SK-N-SH (cell line): ENCODE results near the gene B4GALNT2. TPM values are rescaled to one million over a fixed set of nuclear protein-coding genes. Genes with fewer than 3 reads are reported as not detected.

Source experiments
- CTCF ChIA-PET: fragments of 300-600, 350-600 bp; formaldehyde crosslinking; extraction: SDS; loops from one replicate; lab custom pipeline; 2021; lab: Yijun Ruan, JAX
- POLR2A ChIA-PET: fragments of 350-600 bp; sonication (Branson Sonifier 250); formaldehyde crosslinking; extraction: SDS; loops from one replicate; lab custom pipeline; 2020; ENCODE audit warnings: antibody characterized with exemption, inconsistent platforms; lab: Yijun Ruan, JAX
- DNase-seq: peaks from one replicate; pipeline ENCODE4 v3.0.0; 2012
- H2AFZ ChIP-seq: fragments of 200-600 bp; sonication (generic); 2 replicates; pipeline ENCODE4 v1.8.1; 2016; ENCODE audit warnings: antibody characterized with exemption, mild to moderate bottlenecking, low read depth
- H3F3A ChIP-seq: fragments of 200-600 bp; sonication (generic); replicated peaks from 2 replicates; pipeline ENCODE3; 2016; ENCODE audit warnings: antibody characterized with exemption, mild to moderate bottlenecking; ENCODE audit not compliant: insufficient read depth
- H3K27ac ChIP-seq, 2 experiments: fragments of 200-500 bp in 1 of 2; fragments of 200-600 bp in 1 of 2; sonication (Bioruptor generic) in 1 of 2; sonication (generic), shearing (Covaris generic) in 1 of 2; 2 replicates each; pipeline versions ENCODE4 v1.5.1 to v1.6.1; 2014 to 2016; ENCODE audit warnings: low read depth in 2 of 2, inconsistent platforms in 1 of 2, low read length in 1 of 2, mild to moderate bottlenecking in 1 of 2, mixed read lengths in 1 of 2
- H3K27me3 ChIP-seq: fragments of 200-600 bp; sonication (generic), shearing (Covaris generic); 2 replicates; pipeline ENCODE4 v1.6.1; 2016; ENCODE audit warnings: mixed run types; ENCODE audit not compliant: insufficient read depth
- H3K36me3 ChIP-seq, 2 experiments: fragments of 200-500 bp in 1 of 2; fragments of 200-600 bp in 1 of 2; sonication (Bioruptor generic) in 1 of 2; sonication (generic) in 1 of 2; replicated peaks in 1 of 2; 2 replicates each; pipeline versions ENCODE3 to v1.5.1; 2014 to 2016; ENCODE audit warnings: low read length in 1 of 2, mild to moderate bottlenecking in 1 of 2; ENCODE audit not compliant: insufficient read depth in 2 of 2, control insufficient read depth in 1 of 2
- H3K4me1 ChIP-seq, 2 experiments: fragments of 200-500 bp in 1 of 2; fragments of 200-600 bp in 1 of 2; sonication (Bioruptor generic) in 1 of 2; sonication (generic), shearing (Covaris generic) in 1 of 2; 2 replicates each; pipeline versions ENCODE4 v1.5.1 to v1.6.1; 2014 to 2016; ENCODE audit warnings: low read depth in 1 of 2, low read length in 1 of 2, mixed run types in 1 of 2; ENCODE audit not compliant: insufficient read depth in 2 of 2, control insufficient read depth in 1 of 2
- H3K4me2 ChIP-seq: fragments of 200-600 bp; sonication (generic), shearing (Covaris generic); 2 replicates; pipeline ENCODE4 v1.6.1; 2017; ENCODE audit warnings: mixed run types
- H3K4me3 ChIP-seq, 2 experiments: fragments of 200-500 bp in 1 of 2; fragments of 200-600 bp in 1 of 2; sonication (Bioruptor generic) in 1 of 2; sonication (generic), shearing (Covaris generic) in 1 of 2; 2 replicates each; pipeline versions ENCODE4 v1.5.1 to v1.8.1; 2014 to 2016; ENCODE audit warnings: low read depth in 2 of 2, inconsistent platforms in 1 of 2, low read length in 1 of 2, mild to moderate bottlenecking in 1 of 2, mixed read lengths in 1 of 2, moderate library complexity in 1 of 2
- H3K79me2 ChIP-seq: fragments of 200-600 bp; sonication (generic); 2 replicates; pipeline ENCODE4 v1.8.1; 2017; ENCODE audit warnings: mild to moderate bottlenecking; ENCODE audit not compliant: insufficient read depth
- H3K9ac ChIP-seq: fragments of 200-600 bp; sonication (generic); 2 replicates; pipeline ENCODE4 v1.6.1; 2017; ENCODE audit warnings: mixed run types
- H3K9me2 ChIP-seq: fragments of 200-600 bp; sonication (generic); 2 replicates; pipeline ENCODE4 v1.6.1; 2017; ENCODE audit warnings: mixed run types
- H3K9me3 ChIP-seq: fragments of 200-600 bp; sonication (generic); 2 replicates; pipeline ENCODE4 v1.6.1; 2017; ENCODE audit warnings: mixed run types, mild to moderate bottlenecking, moderate library complexity
- H4K20me1 ChIP-seq: fragments of 200-600 bp; sonication (generic); 2 replicates; pipeline ENCODE4 v1.6.1; 2017; ENCODE audit warnings: mild to moderate bottlenecking, mixed run types; ENCODE audit not compliant: insufficient read depth
- EZH2phosphoT487 ChIP-seq: fragments of 200-600 bp; sonication (generic); IDR thresholded peaks from 2 replicates; pipeline ENCODE4 v1.6.1; 2017; ENCODE audit warnings: low read depth, mixed run types, mild to moderate bottlenecking, antibody characterized with exemption, moderate library complexity, borderline replicate concordance
- FOXJ3 ChIP-seq: sonication (generic); formaldehyde crosslinking; IDR thresholded peaks from 2 replicates; pipeline ENCODE4 v1.5.1; 2020; ENCODE audit warnings: mild to moderate bottlenecking, missing genetic modification reagents
- GABPA ChIP-seq: IDR thresholded peaks from 2 replicates; pipeline ENCODE4 v1.4.0; 2012; ENCODE audit warnings: low read depth, mild to moderate bottlenecking
- JUND ChIP-seq: IDR thresholded peaks from 2 replicates; pipeline ENCODE4 v1.4.0; 2012
- NRF1 ChIP-seq: IDR thresholded peaks from 2 replicates; pipeline ENCODE4 v1.6.1; 2012; ENCODE audit warnings: low read depth, mild to moderate bottlenecking, low read length
- POLR2AphosphoS5 ChIP-seq: IDR thresholded peaks from 2 replicates; pipeline ENCODE4 v1.6.1; 2012; ENCODE audit warnings: low read depth, low read length
- RFX5 ChIP-seq: IDR thresholded peaks from 2 replicates; pipeline ENCODE4 v1.6.1; 2012; ENCODE audit warnings: mild to moderate bottlenecking, improper control_type of control experiment, low read length
- RXRA ChIP-seq: IDR thresholded peaks from 2 replicates; pipeline ENCODE4 v1.4.0; 2012; ENCODE audit warnings: low read depth, mild to moderate bottlenecking, borderline replicate concordance
- SIN3A ChIP-seq: IDR thresholded peaks from 2 replicates; pipeline ENCODE4 v1.6.1; 2012; ENCODE audit warnings: low read depth, mild to moderate bottlenecking, low read length, moderate library complexity, borderline replicate concordance
- TAF1 ChIP-seq: IDR thresholded peaks from 2 replicates; pipeline ENCODE4 v1.6.1; 2012; ENCODE audit warnings: low read depth, mild to moderate bottlenecking, low read length, moderate library complexity, borderline replicate concordance
- TCF12 ChIP-seq: IDR thresholded peaks from 2 replicates; pipeline ENCODE4 v1.4.0; 2012
- TEAD4 ChIP-seq: IDR thresholded peaks from 2 replicates; pipeline ENCODE4 v1.4.0; 2012; ENCODE audit warnings: mild to moderate bottlenecking, borderline replicate concordance; ENCODE audit not compliant: insufficient read depth
- WGBS: methylation state at CpG from one replicate; pipeline ENCODE4 v1.1.6; 2017; ENCODE audit warnings: low lambda C conversion rate; 5-methylcytosine and 5-hydroxymethylcytosine counted together
- polyA plus RNA-seq, 3 experiments: library from polyadenylated mRNA; depleted of rRNA; stranded (reverse); fragments of >200 nt; gene quantifications; 2 replicates each; pipeline ENCODE4 v1.2.3, GENCODE V29; 2012
- TF ChIP-seq, protein P1 (sequence below): fragments of 150-350 bp; IDR thresholded peaks from 2 replicates; pipeline ENCODE4 v1.6.1; 2016; ENCODE audit warnings: mild to moderate bottlenecking, low read depth, low read length
- TF ChIP-seq, protein P2 (sequence below): IDR thresholded peaks from 2 replicates; pipeline ENCODE4; 2012
- TF ChIP-seq, protein P3 (sequence below): fragments of 150-350 bp; IDR thresholded peaks from 2 replicates; pipeline ENCODE4 v1.6.1; 2017; ENCODE audit warnings: antibody characterized with exemption, low read length, low read depth, borderline replicate concordance
- TF ChIP-seq, protein P4 (sequence below): IDR thresholded peaks from 2 replicates; pipeline ENCODE4 v1.6.1; 2012; ENCODE audit warnings: mild to moderate bottlenecking, low read depth, low read length, moderate library complexity
- TF ChIP-seq, protein P5 (sequence below): IDR thresholded peaks from 2 replicates; pipeline ENCODE4 v1.4.0; 2012; ENCODE audit warnings: low read depth, borderline replicate concordance

The B4GALNT2 gene
- polyA plus RNA-seq, 1 of the 3 experiments (the other 2 are of a cell fraction), result not detected

DNA sequence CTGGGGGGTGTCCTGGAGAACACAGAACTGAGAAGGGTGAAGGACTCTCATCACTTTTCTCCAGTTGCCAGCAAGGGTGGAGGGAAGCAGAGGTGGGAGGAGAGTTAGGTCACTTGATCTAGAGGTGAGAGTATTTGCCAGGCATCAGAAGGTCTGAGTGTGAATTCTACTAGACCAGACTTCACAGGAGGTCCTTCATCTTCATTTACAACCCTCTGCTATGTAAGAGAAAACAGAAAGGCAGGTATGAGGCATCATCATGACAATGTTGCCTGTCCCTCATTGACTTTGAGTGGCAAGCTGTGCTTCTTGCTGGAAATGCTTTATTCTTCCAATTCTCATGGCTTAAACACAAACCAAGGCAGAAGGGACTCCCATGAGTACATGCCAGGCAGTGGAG is 45.9 kb upstream of the B4GALNT2 start:
- Histone ChIP-seq H3K9ac (no peak overlapping the region), H3K36me3 (no peaks in the 10 kb centered on the region), H3K4me3 (no peak overlapping the region), H3K9me3 (no peaks in the 10 kb centered on the region), H3F3A (no peaks in the 10 kb centered on the region), H2AFZ (no peak overlapping the region), H3K4me1 (no peaks in the 10 kb centered on the region), H3K9me2 (no peaks in the 10 kb centered on the region), H3K4me2 (no peak overlapping the region), H3K27me3 (peaks cover 83% of the 10 kb centered on the region), H3K79me2 (no peaks in the 10 kb centered on the region), H3K27ac (no peak overlapping the region), H4K20me1 (no peaks in the 10 kb centered on the region)
- TF ChIP-seq TCF12 (no peak), JUND (no peak), NRF1 (no peak), RFX5 (no peak), SIN3A (no peak), RXRA (no peak)
- TF ChIP-seq, protein P1, sequence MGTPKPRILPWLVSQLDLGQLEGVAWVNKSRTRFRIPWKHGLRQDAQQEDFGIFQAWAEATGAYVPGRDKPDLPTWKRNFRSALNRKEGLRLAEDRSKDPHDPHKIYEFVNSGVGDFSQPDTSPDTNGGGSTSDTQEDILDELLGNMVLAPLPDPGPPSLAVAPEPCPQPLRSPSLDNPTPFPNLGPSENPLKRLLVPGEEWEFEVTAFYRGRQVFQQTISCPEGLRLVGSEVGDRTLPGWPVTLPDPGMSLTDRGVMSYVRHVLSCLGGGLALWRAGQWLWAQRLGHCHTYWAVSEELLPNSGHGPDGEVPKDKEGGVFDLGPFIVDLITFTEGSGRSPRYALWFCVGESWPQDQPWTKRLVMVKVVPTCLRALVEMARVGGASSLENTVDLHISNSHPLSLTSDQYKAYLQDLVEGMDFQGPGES, result no peak
- TF ChIP-seq, protein P2, sequence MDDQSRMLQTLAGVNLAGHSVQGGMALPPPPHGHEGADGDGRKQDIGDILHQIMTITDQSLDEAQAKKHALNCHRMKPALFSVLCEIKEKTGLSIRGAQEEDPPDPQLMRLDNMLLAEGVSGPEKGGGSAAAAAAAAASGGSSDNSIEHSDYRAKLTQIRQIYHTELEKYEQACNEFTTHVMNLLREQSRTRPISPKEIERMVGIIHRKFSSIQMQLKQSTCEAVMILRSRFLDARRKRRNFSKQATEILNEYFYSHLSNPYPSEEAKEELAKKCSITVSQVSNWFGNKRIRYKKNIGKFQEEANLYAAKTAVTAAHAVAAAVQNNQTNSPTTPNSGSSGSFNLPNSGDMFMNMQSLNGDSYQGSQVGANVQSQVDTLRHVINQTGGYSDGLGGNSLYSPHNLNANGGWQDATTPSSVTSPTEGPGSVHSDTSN, result no peak
- TF ChIP-seq, protein P3, sequence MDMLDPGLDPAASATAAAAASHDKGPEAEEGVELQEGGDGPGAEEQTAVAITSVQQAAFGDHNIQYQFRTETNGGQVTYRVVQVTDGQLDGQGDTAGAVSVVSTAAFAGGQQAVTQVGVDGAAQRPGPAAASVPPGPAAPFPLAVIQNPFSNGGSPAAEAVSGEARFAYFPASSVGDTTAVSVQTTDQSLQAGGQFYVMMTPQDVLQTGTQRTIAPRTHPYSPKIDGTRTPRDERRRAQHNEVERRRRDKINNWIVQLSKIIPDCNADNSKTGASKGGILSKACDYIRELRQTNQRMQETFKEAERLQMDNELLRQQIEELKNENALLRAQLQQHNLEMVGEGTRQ, result no peak
- TF ChIP-seq, protein P4, sequence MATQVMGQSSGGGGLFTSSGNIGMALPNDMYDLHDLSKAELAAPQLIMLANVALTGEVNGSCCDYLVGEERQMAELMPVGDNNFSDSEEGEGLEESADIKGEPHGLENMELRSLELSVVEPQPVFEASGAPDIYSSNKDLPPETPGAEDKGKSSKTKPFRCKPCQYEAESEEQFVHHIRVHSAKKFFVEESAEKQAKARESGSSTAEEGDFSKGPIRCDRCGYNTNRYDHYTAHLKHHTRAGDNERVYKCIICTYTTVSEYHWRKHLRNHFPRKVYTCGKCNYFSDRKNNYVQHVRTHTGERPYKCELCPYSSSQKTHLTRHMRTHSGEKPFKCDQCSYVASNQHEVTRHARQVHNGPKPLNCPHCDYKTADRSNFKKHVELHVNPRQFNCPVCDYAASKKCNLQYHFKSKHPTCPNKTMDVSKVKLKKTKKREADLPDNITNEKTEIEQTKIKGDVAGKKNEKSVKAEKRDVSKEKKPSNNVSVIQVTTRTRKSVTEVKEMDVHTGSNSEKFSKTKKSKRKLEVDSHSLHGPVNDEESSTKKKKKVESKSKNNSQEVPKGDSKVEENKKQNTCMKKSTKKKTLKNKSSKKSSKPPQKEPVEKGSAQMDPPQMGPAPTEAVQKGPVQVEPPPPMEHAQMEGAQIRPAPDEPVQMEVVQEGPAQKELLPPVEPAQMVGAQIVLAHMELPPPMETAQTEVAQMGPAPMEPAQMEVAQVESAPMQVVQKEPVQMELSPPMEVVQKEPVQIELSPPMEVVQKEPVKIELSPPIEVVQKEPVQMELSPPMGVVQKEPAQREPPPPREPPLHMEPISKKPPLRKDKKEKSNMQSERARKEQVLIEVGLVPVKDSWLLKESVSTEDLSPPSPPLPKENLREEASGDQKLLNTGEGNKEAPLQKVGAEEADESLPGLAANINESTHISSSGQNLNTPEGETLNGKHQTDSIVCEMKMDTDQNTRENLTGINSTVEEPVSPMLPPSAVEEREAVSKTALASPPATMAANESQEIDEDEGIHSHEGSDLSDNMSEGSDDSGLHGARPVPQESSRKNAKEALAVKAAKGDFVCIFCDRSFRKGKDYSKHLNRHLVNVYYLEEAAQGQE, result no peak
- no peak for DNase-seq
- CTCF ChIA-PET, result interaction anchor here (1.6 kb wide), 1 partner anchor 32 kb away, joined by 3 read pairs; no protein-coding TSS in a partner anchor
- POLR2A ChIA-PET, result no interaction called here

DNA sequence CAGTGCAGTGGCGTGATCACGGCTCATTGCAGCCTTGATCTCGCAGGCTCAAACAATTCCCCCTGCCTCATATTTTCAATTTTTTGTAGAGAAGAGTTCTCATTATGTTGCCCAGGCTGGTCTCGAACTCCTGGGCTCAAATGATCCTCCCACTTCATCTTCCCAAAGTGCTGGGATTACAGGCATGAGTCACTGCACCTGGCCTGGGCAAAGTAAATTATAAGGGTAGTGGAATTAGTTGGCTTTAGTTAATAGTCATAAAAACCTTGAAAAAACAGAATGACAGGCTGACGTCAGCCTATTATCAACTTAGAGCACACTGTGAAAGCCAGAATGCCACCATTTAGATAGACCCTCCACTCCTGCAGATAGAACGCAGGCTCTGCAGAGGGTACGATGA is 43.5 kb upstream of the B4GALNT2 start:
- WGBS, result 21% methylated on average over 7 of the region's 7 CpGs
- Histone ChIP-seq H3K4me1 (no peaks in the 10 kb centered on the region), H3K9me3 (no peaks in the 10 kb centered on the region), H4K20me1 (no peaks in the 10 kb centered on the region), H3K36me3 (no peaks in the 10 kb centered on the region), H3K4me2 (no peak overlapping the region), H2AFZ (no peak overlapping the region), H3F3A (no peaks in the 10 kb centered on the region), H3K79me2 (no peaks in the 10 kb centered on the region), H3K9me2 (no peaks in the 10 kb centered on the region), H3K9ac (no peak overlapping the region), H3K4me3 (no peak overlapping the region), H3K27ac (no peak overlapping the region), H3K27me3 (peaks cover 80% of the 10 kb centered on the region)
- TF ChIP-seq NRF1 (no peak), EZH2phosphoT487 (no peak), RFX5 (no peak), FOXJ3 (CRISPR knock-in tag) (no peak), TAF1 (no peak), TEAD4 (no peak), POLR2AphosphoS5 (no peak), GABPA (no peak)
- TF ChIP-seq, protein P5, sequence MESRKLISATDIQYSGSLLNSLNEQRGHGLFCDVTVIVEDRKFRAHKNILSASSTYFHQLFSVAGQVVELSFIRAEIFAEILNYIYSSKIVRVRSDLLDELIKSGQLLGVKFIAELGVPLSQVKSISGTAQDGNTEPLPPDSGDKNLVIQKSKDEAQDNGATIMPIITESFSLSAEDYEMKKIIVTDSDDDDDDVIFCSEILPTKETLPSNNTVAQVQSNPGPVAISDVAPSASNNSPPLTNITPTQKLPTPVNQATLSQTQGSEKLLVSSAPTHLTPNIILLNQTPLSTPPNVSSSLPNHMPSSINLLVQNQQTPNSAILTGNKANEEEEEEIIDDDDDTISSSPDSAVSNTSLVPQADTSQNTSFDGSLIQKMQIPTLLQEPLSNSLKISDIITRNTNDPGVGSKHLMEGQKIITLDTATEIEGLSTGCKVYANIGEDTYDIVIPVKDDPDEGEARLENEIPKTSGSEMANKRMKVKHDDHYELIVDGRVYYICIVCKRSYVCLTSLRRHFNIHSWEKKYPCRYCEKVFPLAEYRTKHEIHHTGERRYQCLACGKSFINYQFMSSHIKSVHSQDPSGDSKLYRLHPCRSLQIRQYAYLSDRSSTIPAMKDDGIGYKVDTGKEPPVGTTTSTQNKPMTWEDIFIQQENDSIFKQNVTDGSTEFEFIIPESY, result no peak
- POLR2A ChIA-PET, result no interaction called here
- no peak for DNase-seq
- CTCF ChIA-PET, result interaction anchor here (0.6 kb wide), 1 partner anchor 690 kb away, joined by 3 read pairs; no protein-coding TSS in a partner anchor
